GM12801 (cell line): ENCODE data around the gene MAP3K21.

Source experiments
- TF ChIP-seq, protein P1 (sequence below): IDR thresholded peaks from one replicate; pipeline ENCODE4 v1.5.1; 2011; ENCODE audit warnings: control low read depth; ENCODE audit not compliant: insufficient read length; ENCODE audit errors: extremely low read depth

MAP3K21 gene

DNA sequence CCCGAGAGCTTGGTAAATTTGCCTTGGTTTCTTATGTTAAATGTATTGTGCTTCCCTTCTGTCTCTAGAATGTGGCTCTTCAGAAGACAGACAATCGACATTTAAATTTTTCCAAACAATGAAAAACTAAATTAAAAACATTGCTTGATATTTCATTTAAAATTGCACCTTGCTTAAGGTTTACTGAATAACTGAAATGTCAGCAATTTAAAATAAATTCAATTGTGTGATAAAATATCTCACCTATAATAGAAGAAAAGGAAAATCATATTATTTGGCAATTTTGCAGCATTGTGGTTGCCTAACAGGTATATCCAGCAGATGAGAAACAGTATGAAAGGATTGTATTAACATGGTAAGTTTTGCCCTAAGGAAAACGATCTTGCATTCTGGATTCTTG is 56.5 kb downstream of the MAP3K21 start:
- TF ChIP-seq, protein P1, sequence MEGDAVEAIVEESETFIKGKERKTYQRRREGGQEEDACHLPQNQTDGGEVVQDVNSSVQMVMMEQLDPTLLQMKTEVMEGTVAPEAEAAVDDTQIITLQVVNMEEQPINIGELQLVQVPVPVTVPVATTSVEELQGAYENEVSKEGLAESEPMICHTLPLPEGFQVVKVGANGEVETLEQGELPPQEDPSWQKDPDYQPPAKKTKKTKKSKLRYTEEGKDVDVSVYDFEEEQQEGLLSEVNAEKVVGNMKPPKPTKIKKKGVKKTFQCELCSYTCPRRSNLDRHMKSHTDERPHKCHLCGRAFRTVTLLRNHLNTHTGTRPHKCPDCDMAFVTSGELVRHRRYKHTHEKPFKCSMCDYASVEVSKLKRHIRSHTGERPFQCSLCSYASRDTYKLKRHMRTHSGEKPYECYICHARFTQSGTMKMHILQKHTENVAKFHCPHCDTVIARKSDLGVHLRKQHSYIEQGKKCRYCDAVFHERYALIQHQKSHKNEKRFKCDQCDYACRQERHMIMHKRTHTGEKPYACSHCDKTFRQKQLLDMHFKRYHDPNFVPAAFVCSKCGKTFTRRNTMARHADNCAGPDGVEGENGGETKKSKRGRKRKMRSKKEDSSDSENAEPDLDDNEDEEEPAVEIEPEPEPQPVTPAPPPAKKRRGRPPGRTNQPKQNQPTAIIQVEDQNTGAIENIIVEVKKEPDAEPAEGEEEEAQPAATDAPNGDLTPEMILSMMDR, result no peak

DNA sequence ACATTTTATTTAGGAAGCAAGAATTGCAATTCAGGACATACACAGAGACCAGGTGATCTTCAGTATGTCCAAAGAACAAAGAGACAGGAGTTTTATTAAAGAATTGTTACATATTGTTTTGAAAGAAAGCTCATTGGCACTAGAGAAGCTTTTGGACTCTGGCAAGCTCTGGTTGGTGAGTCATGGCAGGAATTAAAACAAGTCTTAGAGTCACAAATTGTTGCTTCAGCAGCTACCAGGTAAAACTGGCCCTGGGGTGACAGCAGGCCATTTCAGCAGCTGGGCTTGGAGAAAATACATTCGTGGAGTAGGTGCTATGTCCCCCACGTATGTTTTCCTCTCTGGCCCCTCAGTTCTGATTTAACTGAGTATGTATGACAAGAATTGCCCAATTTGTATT is 58.8 kb downstream of the MAP3K21 start:
- TF ChIP-seq, protein P1, result no peak

DNA sequence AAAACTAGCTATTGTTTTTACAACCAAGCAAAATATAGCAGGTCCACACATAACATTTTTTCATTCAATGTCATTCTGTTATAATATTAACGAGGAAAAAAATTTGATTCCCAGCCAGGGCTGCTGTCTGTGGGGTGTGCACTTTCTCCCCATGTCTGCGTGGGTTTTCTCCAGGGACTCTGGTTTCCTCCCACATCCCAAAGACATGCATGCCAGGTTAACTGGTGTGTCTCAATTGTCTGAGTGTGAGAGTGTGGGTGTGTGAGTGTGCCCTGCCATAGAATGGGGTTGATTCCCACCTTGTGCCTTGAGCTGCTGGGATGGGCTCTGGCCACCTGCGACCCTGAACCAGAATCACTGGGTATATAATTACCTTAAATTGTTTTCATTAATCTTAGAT is 60.1 kb downstream of the MAP3K21 start:
- TF ChIP-seq, protein P1, result no peak

DNA sequence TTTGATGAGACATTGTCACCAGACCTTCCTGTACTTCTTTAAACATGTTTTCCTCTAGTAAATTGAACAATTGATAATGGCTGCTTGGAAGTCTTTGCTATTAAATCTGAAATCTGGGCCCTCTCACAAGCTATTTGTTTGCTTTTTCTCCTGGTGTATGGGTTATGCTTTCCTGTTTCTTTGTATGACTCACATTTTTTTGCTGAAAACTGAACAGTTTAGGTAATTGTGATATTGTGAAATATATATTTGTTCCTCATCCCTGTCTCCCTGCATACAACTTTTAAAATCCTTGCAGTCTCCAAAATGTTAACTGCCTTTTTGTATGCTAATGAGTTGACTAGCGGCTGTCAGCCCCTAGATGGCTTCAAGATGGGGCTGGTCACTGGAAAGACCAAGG is 61.6 kb downstream of the MAP3K21 start:
- TF ChIP-seq, protein P1, result no peak

DNA sequence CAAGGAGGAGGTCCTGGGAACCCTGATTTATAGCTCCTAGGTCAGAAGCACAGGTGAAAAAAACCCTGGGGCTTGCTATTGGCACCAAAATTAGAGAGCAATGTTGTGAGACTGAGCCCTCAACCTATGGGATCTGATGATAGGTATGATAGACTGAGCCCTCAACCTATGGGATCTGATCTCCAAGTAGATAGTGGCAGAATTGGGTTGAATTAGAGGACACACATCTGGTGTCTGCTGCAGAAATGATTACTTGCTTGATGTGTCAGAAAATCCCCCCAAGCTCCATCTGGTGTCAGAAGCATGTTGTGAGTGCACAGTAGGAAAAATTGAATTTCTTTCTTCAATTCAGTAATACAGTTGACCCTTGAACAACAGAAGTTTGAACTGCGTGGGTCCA is 62.4 kb downstream of the MAP3K21 start:
- TF ChIP-seq, protein P1, result no peak

DNA sequence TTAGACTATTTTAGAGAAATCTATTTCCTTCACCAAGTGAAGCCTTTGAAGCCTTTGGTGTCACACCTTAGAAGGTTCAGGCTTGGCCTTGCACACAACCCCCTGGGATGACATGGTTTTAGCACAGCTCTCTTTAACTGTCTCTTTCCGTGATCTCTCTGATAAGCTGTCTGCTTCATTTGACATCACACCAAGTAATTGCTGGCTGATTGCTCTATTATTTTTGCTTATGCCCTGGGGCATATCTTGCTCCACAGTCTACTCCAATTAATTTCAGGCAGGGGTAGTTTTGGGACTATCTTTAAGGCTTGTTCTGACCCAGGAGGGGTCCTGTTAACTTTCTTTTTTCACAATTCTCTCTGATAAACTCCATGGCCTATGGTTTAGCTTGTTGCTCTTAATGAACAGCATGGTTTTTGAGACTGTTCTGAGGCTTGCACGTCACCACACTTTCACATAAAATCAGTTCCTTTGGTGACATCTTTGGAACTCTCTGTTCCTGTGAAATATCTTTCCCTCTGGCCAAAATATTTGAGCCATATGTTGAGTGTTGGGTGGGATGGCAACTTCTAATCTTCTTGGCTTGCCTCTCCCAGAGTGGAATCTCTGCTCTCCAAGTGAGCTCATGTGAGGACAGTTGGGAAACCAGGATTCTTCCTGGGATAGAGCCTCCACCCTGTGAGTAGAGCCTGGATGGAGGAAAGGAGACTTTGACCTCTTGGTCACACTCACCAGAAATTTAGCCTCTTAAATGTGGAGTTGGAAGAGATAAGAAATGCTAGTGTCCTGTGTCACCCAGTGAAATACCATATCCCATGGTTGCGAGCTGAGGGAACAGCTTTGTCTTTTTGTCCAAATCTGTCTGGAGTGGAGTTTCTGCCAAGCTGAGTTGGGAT is 63.6 kb downstream of the MAP3K21 start:
- TF ChIP-seq, protein P1, result no peak

DNA sequence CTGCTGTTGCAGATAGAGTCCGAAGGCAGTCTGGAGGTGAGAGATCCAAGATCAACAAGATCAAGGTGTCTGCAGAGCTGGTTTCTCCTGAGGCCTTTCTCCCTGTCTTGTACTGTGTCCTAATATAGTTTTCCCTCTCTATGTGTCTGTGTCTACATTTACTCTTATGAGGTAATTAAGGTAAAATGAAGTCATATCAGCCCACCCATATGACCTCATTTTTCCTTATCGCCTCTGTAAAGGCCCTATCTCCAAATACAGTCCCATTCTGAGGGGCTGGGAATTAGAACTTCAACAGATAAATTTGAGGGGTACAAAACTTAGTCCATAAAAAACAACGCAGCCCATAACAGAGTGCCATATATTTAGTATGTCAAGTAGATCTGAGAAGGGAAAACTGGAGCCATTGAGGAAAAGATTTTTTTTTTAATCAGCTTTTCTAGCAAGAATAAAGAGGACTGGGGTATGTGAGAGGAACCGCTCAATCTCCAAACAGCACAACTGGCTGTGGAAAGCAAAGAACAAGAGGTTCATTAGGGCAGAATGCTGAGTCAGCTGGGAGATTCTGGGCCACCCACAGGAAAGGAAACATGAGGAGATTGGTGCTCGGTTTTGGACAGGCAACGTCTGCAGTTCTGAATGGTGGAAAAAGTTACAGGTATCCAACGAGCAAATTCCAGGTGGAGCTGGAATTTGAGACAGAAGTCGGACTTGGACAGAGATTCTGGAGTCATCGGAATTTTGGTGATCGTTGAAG is 65.7 kb downstream of the MAP3K21 start:
- TF ChIP-seq, protein P1, result no peak
